Hindlimb muscle (tissue), 1 donor: Measurements from ENCODE around the gene ABI2. TPM values are rescaled to one million over a fixed set of nuclear protein-coding genes. Genes with fewer than 3 reads are reported as not detected.

Source experiments
- DNase-seq: peaks from one replicate; pipeline ENCODE4 v3.0.0-alpha.2; 2013
- polyA plus RNA-seq: library from polyadenylated mRNA; unstranded; fragments of 120-200 nt; gene quantifications from one replicate; pipeline ENCODE4 v1.2.1, GENCODE V29; 2013; ENCODE audit not compliant: insufficient read length

The ABI2 gene
- polyA plus RNA-seq, 1 donor, result 35.3 TPM

DNA sequence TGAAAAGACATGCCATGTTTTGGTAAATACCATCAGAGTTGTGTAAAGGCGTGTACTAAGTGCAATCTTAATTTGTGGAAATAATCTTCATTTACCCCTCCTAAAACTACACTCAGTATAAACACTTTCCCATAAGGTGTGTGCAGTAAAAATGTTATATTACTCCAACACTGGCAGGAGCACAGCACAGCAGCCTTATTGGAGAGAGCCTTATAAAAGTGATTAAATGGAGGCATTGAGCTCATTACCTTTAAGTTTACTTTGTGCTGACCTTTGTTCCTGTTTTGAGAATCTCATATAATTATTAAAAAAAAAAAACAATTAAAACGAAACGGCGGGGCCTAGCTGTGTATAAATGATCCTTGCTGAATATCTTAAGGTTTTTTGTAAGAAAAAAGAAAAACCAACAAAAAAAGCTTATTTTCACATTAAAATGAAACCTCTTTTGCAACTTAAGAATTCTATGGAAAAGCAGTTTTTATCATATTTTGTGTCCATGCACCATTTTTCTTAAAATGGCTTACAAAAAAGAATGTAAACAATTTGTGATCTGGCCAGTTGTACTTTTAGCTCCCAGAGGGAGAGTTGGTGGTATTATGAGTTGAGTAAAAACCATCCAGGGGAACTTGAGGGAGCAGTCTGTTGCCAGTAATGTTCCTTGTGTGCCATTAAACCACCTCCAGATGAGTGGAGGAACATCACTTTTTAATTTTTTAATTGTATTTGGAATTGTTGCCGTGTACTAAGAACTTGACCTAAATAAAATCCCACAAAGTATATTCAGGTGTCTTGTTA, 103.4 kb downstream of the ABI2 start:
- DNase-seq, result no peak

DNA sequence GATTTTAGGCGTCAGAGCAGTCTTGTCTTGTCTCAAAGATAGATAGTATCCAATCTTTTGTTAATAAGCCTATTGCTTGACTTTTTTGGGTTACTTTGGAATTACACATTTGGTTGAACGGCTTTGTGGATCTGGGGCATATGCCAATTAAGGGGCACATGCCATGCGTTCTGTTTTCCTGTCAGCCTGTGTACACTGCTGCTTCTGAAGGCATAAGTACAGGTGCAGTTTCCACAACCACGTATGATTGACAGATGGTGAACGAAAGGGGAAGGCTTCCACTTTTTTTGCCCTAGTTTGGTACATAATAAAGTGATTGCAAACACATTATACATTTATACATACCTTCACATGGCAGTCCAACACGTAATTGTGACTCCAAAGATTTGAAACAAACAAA, 104.6 kb downstream of the ABI2 start:
- DNase-seq, result no peak

DNA sequence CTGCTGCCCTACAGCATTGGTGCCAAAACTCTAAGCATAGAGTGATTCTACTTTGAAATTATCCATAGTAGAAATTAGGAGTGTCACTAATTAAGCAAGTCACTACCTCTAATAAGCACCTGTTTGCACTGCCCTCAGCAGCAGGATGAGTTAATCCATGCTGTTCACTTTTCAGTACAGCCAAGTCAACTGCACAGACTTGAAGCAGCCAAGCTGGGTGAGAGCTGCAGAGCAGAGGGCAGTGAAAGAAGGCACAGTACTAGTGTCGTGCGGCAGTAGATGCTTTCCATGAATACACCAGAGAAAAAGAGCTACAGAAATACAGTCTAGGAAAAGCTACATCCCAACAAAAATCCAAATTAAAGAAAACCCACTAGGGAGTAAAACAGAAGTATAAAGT, 108.3 kb downstream of the ABI2 start:
- DNase-seq, result no peak

DNA sequence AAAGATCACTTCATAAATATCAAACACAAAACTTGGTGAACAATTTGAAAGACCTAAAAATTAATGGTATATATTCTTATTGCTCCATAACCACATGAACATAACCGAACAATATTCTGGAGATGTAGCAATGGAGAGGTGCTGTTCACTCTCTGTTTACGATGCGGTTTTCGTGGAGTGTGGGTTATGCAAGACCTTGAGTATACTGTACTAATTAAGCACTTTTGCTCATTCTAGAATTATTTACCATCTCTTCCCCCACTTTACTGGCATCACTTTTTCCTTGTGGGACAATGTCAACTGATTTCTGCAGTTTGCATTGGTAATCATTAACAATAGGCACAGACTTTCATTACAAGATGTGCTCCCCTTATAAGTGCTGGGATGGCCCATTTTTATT, 109.3 kb downstream of the ABI2 start:
- DNase-seq, result no peak

DNA sequence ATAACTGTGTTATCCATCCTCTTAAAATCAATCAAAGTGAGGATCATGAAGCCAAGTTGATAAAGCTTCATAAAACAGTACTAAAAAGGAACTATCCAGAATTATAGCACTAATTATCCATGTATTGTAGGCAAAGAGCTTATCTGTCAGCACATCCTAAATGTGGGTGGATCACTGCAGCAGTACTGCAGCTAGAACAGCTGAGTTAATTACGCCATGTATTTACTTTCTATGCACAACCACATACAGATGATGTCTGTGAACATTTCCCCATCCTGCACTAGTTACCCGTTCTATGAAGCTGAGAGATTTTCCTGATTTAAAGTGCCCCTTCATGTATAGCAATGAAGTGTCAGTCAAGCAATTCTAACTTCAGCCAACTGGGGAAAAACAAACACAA, 110.3 kb downstream of the ABI2 start:
- no peak for DNase-seq

DNA sequence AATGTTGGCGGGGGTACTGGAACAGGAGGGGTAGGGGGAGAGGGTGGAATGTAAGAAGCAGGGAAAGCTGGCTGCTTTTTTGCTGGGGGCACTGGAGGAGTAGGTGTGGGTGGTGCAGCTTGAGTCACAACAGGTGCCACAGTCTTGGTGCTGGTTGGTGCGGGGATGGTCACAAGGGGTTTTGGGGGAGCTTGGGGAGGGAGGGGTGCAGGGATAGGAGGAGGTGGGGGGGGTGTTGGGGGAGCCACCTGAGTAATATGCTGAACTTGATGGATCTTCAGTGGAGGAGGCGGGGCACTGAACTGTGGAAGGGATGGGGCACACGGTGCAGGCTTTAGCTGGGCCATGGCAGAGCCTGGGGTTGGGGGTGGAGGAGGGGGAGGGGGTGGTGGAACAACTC, 112.5 kb downstream of the ABI2 start:
- DNase-seq, result no peak

DNA sequence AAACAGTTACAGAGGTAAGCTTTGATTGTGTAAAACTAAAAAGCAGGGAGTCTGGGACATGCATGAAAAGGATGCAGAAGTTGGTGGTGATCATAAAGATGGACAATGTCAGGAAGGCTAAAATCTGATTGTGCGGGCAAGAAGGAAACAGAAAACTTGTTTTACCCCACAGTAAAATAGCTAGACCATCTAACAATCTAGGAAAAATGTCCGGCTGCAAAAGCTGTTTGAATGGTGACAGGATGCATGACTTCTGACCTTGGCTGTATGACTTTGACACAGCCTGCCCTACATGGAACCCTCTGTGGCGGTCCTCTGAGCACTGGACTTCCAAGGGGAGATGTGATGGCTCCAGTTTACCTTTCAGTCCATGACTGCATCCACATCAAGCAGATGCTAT, 113.3 kb downstream of the ABI2 start:
- no peak for DNase-seq

DNA sequence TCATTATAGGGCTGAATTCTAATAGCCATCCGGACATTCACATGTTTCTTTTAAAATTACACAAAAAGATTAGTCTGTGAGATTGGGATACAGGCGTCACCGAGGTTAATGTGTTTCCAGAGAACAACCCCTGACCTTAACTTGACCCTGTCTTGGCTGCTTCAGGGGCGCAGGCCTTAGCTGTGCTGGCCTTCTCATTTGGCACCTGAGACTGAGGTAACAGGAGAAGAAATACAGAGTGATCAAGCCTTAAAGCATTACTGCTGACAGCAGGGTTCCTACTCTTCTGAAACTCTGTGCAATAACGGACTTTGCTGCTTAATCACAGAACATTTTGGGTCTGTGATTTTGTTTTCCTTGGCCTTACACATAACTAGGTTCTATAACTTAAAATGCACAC, 114.3 kb downstream of the ABI2 start:
- no peak for DNase-seq

DNA sequence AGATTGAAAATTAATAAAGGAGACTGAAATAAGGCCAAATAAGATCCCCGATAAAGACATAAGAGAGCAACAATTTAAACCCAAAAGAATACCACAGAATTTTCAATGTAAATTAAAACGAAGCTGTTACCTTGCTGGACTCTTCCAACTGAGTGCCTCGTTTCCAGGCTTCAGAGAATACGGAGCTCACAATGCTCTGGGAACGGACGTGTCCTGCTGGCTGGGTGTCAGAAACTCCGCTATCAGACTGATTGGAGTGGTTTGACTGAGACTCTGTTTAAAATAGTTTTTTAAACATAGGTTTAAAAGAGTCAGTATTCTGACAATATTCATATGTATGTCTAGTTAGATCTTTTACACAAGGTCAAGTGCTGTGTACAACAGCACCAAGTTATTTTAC, 116.5 kb downstream of the ABI2 start:
- no peak for DNase-seq

DNA sequence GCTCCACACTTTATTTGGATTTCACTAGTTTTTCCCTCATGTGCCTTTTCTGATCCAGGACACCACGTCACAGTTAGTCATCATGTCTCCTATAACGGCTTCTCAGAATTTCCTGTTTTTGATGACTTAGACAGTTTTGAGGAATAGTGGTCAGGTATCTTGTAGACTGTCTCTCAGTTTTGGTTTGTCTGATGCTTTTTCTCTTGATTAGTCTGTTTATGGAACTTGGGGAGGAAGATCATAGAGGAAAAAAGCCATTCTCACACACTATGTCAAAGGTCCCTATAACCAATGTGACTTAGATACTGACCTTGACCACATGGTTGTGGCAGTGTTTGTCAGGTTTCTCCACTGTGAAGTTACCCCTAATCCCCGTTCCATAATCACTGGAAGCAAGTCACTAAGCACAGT, 117.9 kb downstream of the ABI2 start:
- DNase-seq, result no peak

DNA sequence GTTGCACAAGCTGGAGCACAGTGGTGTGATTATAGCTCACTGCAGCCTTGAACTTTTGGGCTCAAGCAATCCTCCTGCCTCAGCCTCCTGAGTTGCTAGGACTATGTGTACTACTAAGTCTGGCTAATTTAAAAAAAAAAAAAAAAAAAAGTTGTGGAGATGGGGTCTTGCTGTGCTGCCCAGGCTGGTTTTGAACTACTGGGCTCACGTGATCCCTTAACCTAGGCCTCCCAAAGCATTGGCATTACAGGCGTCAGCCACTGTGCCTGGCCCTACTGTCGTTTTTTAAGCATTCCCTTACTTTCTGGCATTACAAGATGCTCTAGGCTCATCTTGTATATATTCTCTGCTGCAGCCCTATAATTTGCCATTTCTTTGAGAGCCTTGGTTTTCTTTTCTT, 118.6 kb downstream of the ABI2 start:
- DNase-seq, result no peak

DNA sequence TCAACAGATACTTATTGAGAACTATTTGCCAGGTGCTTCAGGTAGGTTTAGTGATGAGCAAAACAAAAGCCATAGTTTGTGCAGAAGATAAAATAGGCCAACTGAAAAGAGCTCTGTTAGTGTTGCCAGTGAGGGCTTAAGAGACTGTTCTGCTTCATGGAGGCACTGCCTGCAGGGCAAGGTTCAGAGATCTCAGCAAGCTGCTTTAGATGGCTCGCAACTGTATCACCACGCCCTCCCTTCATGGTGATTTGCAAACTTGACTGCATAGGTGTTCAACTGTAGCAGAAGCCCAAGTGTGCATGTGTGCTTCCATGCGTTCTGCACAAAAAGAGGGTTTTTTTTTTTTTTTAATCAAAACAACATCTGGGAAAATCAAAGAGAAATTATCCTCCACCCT, 122.4 kb downstream of the ABI2 start:
- DNase-seq, result no peak

DNA sequence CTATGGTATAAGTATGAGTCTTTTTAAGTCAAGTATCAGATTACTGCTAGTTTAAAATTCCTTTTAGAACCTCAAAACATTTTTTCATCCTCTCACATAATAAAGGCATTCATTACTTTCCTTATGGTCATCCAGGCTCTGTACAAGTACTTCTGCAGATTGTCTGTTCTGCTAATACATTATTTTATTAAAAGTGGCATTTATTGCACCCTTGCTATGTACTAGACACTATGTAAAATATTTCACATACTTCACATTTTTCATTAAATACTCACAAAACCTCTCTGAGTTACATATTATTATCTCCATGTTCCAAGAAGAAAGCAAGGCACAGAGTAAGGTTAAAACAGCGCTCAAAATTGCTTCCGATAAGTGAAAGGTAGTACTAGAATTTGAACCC, 122.8 kb downstream of the ABI2 start:
- DNase-seq, result no peak

DNA sequence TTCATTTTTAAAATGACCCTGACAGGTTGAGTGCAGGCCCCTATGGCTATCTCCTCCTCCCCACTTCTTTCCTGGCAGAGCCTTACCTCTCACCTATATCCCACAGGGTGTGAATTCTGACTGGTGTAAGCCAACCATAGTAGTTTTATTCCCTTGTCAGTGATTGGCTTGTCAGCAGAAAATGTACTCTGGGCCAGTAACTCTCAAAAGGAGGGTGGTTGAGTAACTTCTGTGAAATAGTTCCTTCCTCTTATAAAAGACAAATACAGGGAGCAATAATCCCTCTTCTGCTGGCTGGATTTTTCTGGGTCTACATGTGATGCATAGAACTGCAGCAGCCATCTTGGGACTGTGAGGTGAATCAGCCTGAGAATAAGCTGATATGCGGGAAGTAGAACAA, 123.5 kb downstream of the ABI2 start:
- no peak for DNase-seq

DNA sequence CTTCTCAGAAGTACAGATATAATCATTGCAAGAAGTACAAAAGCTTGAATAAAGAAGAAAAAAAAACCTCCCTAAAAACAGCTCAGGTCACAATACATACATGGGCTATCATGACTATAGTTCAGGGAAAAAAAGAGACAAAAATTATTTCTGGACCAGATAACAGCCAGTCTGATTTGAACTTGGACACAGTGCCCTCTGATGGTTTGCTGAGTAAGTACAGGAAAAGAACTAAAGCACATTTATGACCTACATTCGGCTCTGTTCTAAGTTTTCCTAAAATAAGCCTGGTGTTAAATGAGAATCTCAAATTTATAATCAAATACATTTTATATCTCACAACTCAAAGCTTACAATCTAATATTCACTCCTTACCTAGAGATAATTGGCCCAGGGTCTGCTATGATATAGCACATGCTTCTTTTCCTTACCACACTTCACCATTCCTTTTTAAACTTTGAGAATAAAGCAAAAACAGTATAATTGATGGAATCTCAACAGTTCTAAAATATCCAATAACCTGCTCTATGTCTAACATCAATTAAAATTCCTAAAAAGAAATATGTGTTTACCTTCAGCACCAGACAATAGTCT, 125.8 kb downstream of the ABI2 start:
- DNase-seq, result peak; percentile 51

DNA sequence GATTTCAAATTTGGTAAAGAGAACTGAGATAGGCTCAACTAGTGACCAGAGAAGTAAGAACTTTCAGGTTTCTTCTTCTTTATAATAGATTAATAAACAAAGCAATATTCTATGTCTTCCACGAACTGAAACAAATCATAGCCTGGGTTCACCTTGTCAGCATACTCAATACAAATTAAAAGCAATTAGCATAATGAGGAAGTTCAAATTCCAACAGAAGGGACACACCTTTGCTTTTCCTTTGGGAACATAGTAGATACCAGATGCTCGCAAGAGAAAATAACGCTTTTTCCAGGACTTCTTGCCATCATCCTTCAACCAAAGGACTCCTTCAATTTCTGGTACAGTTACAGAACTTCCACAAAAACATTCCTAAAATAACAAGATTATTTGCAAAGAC, 127.0 kb downstream of the ABI2 start:
- no peak for DNase-seq

DNA sequence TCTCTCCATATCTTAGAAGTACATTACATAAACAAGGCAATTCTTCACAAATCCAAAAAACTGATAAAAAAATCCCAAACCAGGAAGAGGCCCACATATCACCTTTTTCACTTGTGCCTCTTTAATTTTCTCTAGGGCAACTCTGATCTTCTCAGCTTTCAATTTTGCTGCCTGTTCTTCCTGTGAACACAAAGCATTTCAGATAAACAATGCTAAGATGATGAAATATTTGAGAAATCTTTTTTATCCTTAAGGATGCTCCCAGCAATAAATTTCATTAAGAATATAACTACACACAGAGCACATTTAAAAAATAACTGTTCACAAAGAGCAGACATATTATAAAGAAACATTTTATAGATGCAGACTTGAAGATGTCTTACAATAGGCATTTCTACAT, 133.6 kb downstream of the ABI2 start:
- DNase-seq, result no peak

DNA sequence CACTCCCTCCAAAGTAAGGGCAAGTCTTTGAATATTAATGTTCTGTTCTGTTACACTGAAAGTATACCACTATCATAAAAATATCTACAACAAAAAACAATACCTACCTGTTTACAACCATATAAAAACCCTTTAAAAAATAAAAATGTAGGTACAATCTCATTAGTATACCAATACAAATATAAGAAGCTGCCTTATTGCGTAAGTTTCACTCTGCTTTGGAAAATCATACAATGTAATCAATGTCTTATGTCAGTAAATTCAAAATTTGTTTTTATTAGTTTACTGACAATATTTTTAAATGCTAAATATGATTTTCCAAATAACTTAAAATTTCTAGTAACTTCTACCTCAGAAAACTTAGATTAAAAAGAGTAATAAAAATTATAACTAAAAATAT, 134.1 kb downstream of the ABI2 start:
- no peak for DNase-seq

DNA sequence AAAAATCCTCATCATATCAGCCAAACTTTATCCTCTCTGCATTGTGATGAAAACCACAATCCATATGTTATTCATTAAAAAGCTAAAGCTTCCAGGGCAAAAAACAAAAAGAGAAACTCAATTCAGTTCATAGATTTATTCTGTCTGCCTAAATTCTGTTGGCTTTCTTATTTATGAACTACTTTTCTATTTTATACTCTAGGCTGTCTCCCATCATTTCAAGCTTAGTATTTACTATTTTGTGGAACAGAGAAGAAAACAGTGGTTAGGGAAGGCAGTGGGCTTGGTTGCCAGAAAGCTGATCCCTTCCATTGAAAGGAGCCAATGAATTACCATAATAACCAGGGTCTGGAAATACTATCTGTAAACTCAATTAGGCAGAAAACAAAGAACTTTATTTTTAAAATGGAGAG, 135.1 kb downstream of the ABI2 start:
- peak; percentile 70 for DNase-seq

DNA sequence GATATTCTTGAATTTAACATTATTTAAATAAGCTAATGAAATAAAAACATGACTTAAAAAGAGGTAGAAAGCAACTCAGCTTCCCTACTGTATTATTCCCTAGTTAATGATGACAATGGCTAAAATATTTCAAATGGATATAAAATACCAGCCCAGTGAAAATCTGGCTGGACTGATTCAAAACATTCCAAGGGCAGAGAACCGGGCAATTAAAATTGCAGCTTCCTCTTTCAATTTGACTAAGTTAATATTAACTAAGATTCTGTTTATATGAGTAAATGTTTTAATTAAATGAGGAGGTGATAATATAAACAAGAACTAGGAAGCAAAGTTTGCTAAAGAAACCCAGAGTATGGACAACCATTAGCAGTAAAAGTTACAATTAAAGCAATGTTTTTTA, 141.4 kb downstream of the ABI2 start:
- no peak for DNase-seq

DNA sequence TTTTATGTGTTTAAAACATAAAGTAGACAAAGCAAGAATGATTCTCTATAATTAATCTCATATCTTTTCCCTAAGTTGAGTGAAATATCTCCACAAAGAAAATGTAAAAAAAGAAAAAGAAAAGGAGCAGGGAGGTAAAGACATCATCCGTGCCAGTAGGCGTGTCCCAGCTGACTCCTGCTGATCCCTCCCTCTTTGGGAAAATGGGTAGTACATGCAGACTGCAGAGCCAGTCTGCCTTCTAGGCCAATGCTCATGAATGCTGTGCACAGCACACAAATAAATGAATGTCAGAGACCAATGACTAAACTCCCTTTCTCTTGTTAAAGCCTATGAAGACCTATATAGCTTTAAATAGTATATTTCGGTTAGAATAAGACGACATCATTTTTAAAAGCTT, 142.2 kb downstream of the ABI2 start:
- no peak for DNase-seq

DNA sequence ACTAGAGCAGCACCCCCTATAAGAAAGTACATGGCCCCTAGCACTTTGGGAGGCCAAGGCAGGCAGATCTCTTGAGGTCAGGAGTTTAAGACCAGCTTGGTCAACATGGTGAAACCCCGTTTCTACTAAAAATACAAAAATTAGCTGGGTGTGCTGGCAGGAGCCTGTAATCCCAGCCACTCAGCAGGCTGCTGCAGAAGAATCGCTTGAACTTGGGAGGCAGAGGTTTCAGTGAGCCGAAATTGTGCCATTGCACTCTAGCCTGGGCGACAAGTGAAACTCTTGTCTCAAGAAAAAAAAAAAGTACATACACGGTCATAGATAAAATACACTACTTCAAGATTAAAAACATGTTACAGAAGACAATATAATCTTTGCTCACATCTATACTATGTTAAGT, 143.1 kb downstream of the ABI2 start:
- no peak for DNase-seq

DNA sequence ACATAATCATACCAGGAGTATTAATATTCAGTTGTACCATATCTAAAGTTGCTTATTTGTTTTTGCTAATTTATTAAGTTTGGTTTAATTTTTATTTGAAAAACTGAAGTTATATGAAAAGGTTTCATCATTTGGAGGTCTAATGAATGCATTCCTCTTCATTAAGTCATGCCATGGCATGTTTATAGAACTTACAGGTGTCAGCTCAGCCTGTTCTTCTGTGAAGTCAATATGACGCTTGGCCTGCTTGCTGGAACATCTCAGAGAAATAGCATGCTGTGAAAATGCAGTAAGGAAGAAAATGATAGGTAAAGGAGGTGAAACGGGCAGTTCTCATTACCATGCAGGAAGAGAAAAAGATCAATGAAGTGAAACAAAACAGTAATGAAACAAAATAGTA, 148.7 kb downstream of the ABI2 start:
- DNase-seq, result no peak

DNA sequence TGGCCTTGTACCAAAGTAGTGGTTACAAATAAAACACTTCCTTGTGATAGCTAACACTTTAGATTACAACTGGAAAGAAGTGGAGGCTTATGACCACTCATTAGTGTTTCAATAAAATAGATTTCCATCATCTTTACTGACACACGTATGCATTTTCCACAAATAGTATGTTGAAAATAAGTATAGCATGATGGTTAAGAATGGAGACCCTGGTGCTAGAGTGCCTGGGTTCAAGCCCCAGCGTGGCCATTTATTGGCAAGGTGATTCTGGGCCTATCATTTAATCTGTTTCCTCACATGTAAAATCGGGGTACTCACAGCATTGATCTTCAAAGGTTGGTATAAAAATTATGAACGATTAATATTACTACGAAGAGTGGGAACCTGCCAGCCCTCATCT, 152.4 kb downstream of the ABI2 start:
- DNase-seq, result no peak
